Loucy (cell line): ENCODE results near the gene NCAM1.

Experiments used
- EZH2phosphoT487 ChIP-seq: fragments of 200-600 bp; IDR thresholded peaks from 2 replicates; pipeline ENCODE4 v1.6.1; 2018; ENCODE audit warnings: antibody characterized with exemption, mild to moderate bottlenecking, moderate library complexity, borderline replicate concordance
- TF ChIP-seq, protein P1 (sequence below): fragments of 200-600 bp; sonication (generic); conservative IDR thresholded peaks from 2 replicates; pipeline ENCODE4 v1.5.1; 2014; ENCODE audit warnings: mild to moderate bottlenecking, antibody characterized with exemption, low read length

- TF ChIP-seq EZH2phosphoT487 = no peak
- TF ChIP-seq, protein P1, sequence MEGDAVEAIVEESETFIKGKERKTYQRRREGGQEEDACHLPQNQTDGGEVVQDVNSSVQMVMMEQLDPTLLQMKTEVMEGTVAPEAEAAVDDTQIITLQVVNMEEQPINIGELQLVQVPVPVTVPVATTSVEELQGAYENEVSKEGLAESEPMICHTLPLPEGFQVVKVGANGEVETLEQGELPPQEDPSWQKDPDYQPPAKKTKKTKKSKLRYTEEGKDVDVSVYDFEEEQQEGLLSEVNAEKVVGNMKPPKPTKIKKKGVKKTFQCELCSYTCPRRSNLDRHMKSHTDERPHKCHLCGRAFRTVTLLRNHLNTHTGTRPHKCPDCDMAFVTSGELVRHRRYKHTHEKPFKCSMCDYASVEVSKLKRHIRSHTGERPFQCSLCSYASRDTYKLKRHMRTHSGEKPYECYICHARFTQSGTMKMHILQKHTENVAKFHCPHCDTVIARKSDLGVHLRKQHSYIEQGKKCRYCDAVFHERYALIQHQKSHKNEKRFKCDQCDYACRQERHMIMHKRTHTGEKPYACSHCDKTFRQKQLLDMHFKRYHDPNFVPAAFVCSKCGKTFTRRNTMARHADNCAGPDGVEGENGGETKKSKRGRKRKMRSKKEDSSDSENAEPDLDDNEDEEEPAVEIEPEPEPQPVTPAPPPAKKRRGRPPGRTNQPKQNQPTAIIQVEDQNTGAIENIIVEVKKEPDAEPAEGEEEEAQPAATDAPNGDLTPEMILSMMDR = no peak
These were observed 292.2 kb downstream of the NCAM1 start for GRCh38 chr11:113253406-113253805.
